ENCODE results near the gene FCHSD2.

FCHSD2 gene

GRCh38 chr11:72971192-72971967 is 170.7 kb downstream of the FCHSD2 start:
- H3K27ac ChIP-seq (ENCODE audit: low read length): no peak overlapping the region
- no peak overlapping the region for H3K4me3 ChIP-seq (ENCODE audit: low read length)
- no peak for DNase-seq (ENCODE audit: low read depth, low spot score)
- no peaks in the 10 kb centered on the region for H3K27me3 ChIP-seq (ENCODE audit: control insufficient read depth, insufficient read depth, low read length)
- H3K9me3 ChIP-seq (ENCODE audit: control insufficient read depth, insufficient read depth, low read length): no peaks in the 10 kb centered on the region
- no peaks in the 10 kb centered on the region for H3K4me1 ChIP-seq (ENCODE audit: control insufficient read depth, insufficient read depth, low read length)
- H3K36me3 ChIP-seq (ENCODE audit: control insufficient read depth, insufficient read depth, low read length): no peaks in the 10 kb centered on the region
- 100% methylated on average over 3 of the region's 6 CpGs for WGBS (ENCODE audit: insufficient coverage, insufficient read length)

GRCh38 chr11:72970557-72971118 is 171.5 kb downstream of the FCHSD2 start:
- Histone ChIP-seq H3K4me1 (ENCODE audit: control insufficient read depth, insufficient read depth, low read length) (no peaks in the 10 kb centered on the region), H3K4me3 (ENCODE audit: low read length) (no peak overlapping the region), H3K27me3 (ENCODE audit: control insufficient read depth, insufficient read depth, low read length) (no peaks in the 10 kb centered on the region), H3K27ac (ENCODE audit: low read length) (no peak overlapping the region), H3K36me3 (ENCODE audit: control insufficient read depth, insufficient read depth, low read length) (no peaks in the 10 kb centered on the region), H3K9me3 (ENCODE audit: control insufficient read depth, insufficient read depth, low read length) (no peaks in the 10 kb centered on the region)
- WGBS (ENCODE audit: insufficient coverage, insufficient read length): no CpG with 5 or more reads among the region's 6 CpGs
- DNase-seq (ENCODE audit: low read depth, low spot score): no peak

GRCh38 chr11:72969894-72970335 is 172.2 kb downstream of the FCHSD2 start:
- no peaks in the 10 kb centered on the region for H3K36me3 ChIP-seq (ENCODE audit: control insufficient read depth, insufficient read depth, low read length)
- no peak for DNase-seq (ENCODE audit: low read depth, low spot score)
- H3K27ac ChIP-seq (ENCODE audit: low read length): no peak overlapping the region
- no peaks in the 10 kb centered on the region for H3K27me3 ChIP-seq (ENCODE audit: control insufficient read depth, insufficient read depth, low read length)
- H3K4me1 ChIP-seq (ENCODE audit: control insufficient read depth, insufficient read depth, low read length): no peaks in the 10 kb centered on the region
- H3K4me3 ChIP-seq (ENCODE audit: low read length): no peak overlapping the region
- H3K9me3 ChIP-seq (ENCODE audit: control insufficient read depth, insufficient read depth, low read length): no peaks in the 10 kb centered on the region

GRCh38 chr11:72968390-72968789 is 173.7 kb downstream of the FCHSD2 start:
- no peaks in the 10 kb centered on the region for H3K9me3 ChIP-seq (ENCODE audit: control insufficient read depth, insufficient read depth, low read length)
- H3K4me3 ChIP-seq (ENCODE audit: low read length): no peak overlapping the region
- no peak overlapping the region for H3K27ac ChIP-seq (ENCODE audit: low read length)
- DNase-seq (ENCODE audit: low read depth, low spot score): no peak
- no peaks in the 10 kb centered on the region for H3K4me1 ChIP-seq (ENCODE audit: control insufficient read depth, insufficient read depth, low read length)
- H3K36me3 ChIP-seq (ENCODE audit: control insufficient read depth, insufficient read depth, low read length): no peaks in the 10 kb centered on the region
- H3K27me3 ChIP-seq (ENCODE audit: control insufficient read depth, insufficient read depth, low read length): no peaks in the 10 kb centered on the region

GRCh38 chr11:72965672-72966071 is 176.4 kb downstream of the FCHSD2 start:
- Histone ChIP-seq H3K27me3 (ENCODE audit: control insufficient read depth, insufficient read depth, low read length) (no peaks in the 10 kb centered on the region), H3K9me3 (ENCODE audit: control insufficient read depth, insufficient read depth, low read length) (no peaks in the 10 kb centered on the region), H3K27ac (ENCODE audit: low read length) (no peak overlapping the region), H3K4me3 (ENCODE audit: low read length) (no peak overlapping the region), H3K36me3 (ENCODE audit: control insufficient read depth, insufficient read depth, low read length) (no peaks in the 10 kb centered on the region), H3K4me1 (ENCODE audit: control insufficient read depth, insufficient read depth, low read length) (no peaks in the 10 kb centered on the region)
- DNase-seq (ENCODE audit: low read depth, low spot score): no peak
- no CpG with 5 or more reads among the region's 1 CpG for WGBS (ENCODE audit: insufficient coverage, insufficient read length)

- H3K4me3 ChIP-seq (ENCODE audit: low read length): no peak overlapping the region
- H3K4me1 ChIP-seq (ENCODE audit: control insufficient read depth, insufficient read depth, low read length): no peaks in the 10 kb centered on the region
- no peak for DNase-seq (ENCODE audit: low read depth, low spot score)
- H3K9me3 ChIP-seq (ENCODE audit: control insufficient read depth, insufficient read depth, low read length): no peaks in the 10 kb centered on the region
- H3K27ac ChIP-seq (ENCODE audit: low read length): no peak overlapping the region
- H3K36me3 ChIP-seq (ENCODE audit: control insufficient read depth, insufficient read depth, low read length): no peaks in the 10 kb centered on the region
- H3K27me3 ChIP-seq (ENCODE audit: control insufficient read depth, insufficient read depth, low read length): no peaks in the 10 kb centered on the region
Observed at GRCh38 chr11:72962717-72963116, 179.4 kb downstream of the FCHSD2 start.

- H3K27me3 ChIP-seq (ENCODE audit: control insufficient read depth, insufficient read depth, low read length): no peaks in the 10 kb centered on the region
- no peaks in the 10 kb centered on the region for H3K36me3 ChIP-seq (ENCODE audit: control insufficient read depth, insufficient read depth, low read length)
- DNase-seq (ENCODE audit: low read depth, low spot score): no peak
- H3K27ac ChIP-seq (ENCODE audit: low read length): no peak overlapping the region
- WGBS (ENCODE audit: insufficient coverage, insufficient read length): no CpG with 5 or more reads among the region's 4 CpGs
- no peak overlapping the region for H3K4me3 ChIP-seq (ENCODE audit: low read length)
- no peaks in the 10 kb centered on the region for H3K4me1 ChIP-seq (ENCODE audit: control insufficient read depth, insufficient read depth, low read length)
- H3K9me3 ChIP-seq (ENCODE audit: control insufficient read depth, insufficient read depth, low read length): no peaks in the 10 kb centered on the region
Observed at GRCh38 chr11:72962084-72962483, 180.0 kb downstream of the FCHSD2 start.

GRCh38 chr11:72959998-72960731 is 182.0 kb downstream of the FCHSD2 start:
- H3K36me3 ChIP-seq (ENCODE audit: control insufficient read depth, insufficient read depth, low read length): no peaks in the 10 kb centered on the region
- H3K4me1 ChIP-seq (ENCODE audit: control insufficient read depth, insufficient read depth, low read length): no peaks in the 10 kb centered on the region
- no peaks in the 10 kb centered on the region for H3K9me3 ChIP-seq (ENCODE audit: control insufficient read depth, insufficient read depth, low read length)
- H3K27ac ChIP-seq (ENCODE audit: low read length): no peak overlapping the region
- no CpG with 5 or more reads among the region's 3 CpGs for WGBS (ENCODE audit: insufficient coverage, insufficient read length)
- DNase-seq (ENCODE audit: low read depth, low spot score): no peak
- no peaks in the 10 kb centered on the region for H3K27me3 ChIP-seq (ENCODE audit: control insufficient read depth, insufficient read depth, low read length)
- H3K4me3 ChIP-seq (ENCODE audit: low read length): no peak overlapping the region

GRCh38 chr11:72958791-72959190 is 183.3 kb downstream of the FCHSD2 start:
- H3K4me1 ChIP-seq (ENCODE audit: control insufficient read depth, insufficient read depth, low read length): no peaks in the 10 kb centered on the region
- no peaks in the 10 kb centered on the region for H3K36me3 ChIP-seq (ENCODE audit: control insufficient read depth, insufficient read depth, low read length)
- DNase-seq (ENCODE audit: low read depth, low spot score): no peak
- no peak overlapping the region for H3K4me3 ChIP-seq (ENCODE audit: low read length)
- no peak overlapping the region for H3K27ac ChIP-seq (ENCODE audit: low read length)
- no peaks in the 10 kb centered on the region for H3K27me3 ChIP-seq (ENCODE audit: control insufficient read depth, insufficient read depth, low read length)
- no peaks in the 10 kb centered on the region for H3K9me3 ChIP-seq (ENCODE audit: control insufficient read depth, insufficient read depth, low read length)
- no CpG with 5 or more reads among the region's 2 CpGs for WGBS (ENCODE audit: insufficient coverage, insufficient read length)

GRCh38 chr11:72955466-72955865 is 186.7 kb downstream of the FCHSD2 start:
- Histone ChIP-seq H3K27me3 (ENCODE audit: control insufficient read depth, insufficient read depth, low read length) (no peaks in the 10 kb centered on the region), H3K27ac (ENCODE audit: low read length) (no peak overlapping the region), H3K4me1 (ENCODE audit: control insufficient read depth, insufficient read depth, low read length) (no peaks in the 10 kb centered on the region), H3K36me3 (ENCODE audit: control insufficient read depth, insufficient read depth, low read length) (no peaks in the 10 kb centered on the region), H3K4me3 (ENCODE audit: low read length) (no peak overlapping the region), H3K9me3 (ENCODE audit: control insufficient read depth, insufficient read depth, low read length) (no peaks in the 10 kb centered on the region)
- DNase-seq (ENCODE audit: low read depth, low spot score): no peak
- WGBS (ENCODE audit: insufficient coverage, insufficient read length): no CpG with 5 or more reads among the region's 1 CpG
